GM18858 (cell line): ENCODE results near the gene MSI2.

Experiments
- ATAC-seq: cut with Tn5 transposase; IDR thresholded peaks from one replicate; pipeline ENCODE4 v1.9.1; 2021; ENCODE audit not compliant: unreplicated experiment

MSI2 gene

GRCh38 chr17:57269052-57269451 lies 12.7 kb downstream of the MSI2 start:
- ATAC-seq: no peak

GRCh38 chr17:57269598-57270255 lies 13.4 kb downstream of the MSI2 start:
- no peak for ATAC-seq

DNA sequence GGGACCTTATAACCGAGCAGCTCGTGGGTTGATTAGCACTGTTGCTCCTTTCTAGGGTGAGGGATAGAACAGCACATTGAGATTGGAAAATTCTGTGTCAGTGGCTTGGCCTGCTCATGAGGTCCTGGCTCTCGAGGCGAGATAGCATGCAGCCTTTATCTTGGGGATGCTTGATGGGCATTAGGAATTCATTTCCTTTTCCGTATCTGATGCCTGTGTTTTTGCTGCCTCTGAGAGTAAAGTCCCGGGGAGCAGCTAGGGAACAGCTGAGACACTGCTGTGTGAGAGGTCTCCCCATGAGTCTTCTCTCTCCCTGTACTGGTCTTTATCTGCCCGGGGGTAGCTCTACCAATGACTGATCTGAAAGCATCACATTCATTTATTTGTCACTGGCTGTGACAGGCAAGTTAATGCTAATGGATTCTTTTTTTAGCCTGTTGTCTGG lies 14.5 kb downstream of the MSI2 start:
- no peak for ATAC-seq

- ATAC-seq: no peak
Measured at GRCh38 chr17:57271821-57272220, 15.5 kb downstream of the MSI2 start.

GRCh38 chr17:57273490-57273889 lies 17.2 kb downstream of the MSI2 start:
- ATAC-seq: no peak

DNA sequence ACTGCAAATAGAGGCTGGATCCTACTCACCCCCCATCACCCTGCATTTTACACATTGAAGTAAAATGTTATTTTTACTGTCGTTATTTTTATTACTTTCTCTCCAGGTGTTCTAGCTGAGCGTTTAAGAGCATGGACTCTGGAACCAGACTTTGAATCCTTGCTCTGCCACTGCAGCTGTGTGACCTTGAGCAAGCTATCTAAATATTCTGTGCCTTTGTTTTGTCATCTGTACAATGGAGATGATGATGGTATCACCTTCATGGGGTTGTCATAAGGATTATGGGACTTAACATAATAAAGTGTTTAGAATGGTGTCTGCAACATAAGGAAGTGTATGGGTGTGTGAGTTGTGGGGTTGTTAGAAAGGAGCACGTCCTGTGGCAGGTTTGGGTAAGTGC lies 17.8 kb downstream of the MSI2 start:
- ATAC-seq: no peak

DNA sequence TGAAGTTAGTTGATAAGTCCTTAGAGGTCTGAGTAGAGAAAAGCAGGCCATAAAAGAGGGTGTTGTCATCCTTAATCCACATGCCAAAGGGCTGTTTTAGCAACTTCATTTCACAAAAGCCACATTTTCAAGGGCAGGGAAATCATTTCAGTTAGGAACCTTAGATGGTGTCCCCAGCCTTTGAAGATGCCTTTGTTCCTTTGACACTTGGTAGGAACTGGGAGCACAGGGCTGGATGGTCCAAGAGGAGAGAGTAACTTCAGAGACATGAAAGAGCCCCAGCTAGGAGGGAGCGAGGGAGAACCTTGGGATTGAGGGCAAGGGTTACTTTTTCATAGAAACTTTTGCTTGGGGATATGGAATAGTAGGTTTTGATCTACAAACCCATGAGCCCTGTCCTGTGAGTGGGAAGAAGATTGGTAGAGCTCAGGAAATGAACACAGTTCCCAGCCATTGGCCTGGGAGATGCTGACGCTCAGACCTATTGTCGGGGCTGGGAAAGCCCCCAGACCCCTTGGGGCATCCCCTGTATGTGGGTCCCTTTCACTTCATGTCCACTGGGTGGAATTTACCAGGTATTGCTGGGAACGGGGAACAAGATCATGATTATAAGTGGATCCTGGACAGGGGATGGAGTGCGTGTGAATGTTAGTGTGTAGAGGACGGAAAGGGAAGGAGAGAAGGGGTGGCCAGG lies 18.9 kb downstream of the MSI2 start:
- ATAC-seq: no peak

GRCh38 chr17:57276621-57277020 lies 20.3 kb downstream of the MSI2 start:
- no peak for ATAC-seq

DNA sequence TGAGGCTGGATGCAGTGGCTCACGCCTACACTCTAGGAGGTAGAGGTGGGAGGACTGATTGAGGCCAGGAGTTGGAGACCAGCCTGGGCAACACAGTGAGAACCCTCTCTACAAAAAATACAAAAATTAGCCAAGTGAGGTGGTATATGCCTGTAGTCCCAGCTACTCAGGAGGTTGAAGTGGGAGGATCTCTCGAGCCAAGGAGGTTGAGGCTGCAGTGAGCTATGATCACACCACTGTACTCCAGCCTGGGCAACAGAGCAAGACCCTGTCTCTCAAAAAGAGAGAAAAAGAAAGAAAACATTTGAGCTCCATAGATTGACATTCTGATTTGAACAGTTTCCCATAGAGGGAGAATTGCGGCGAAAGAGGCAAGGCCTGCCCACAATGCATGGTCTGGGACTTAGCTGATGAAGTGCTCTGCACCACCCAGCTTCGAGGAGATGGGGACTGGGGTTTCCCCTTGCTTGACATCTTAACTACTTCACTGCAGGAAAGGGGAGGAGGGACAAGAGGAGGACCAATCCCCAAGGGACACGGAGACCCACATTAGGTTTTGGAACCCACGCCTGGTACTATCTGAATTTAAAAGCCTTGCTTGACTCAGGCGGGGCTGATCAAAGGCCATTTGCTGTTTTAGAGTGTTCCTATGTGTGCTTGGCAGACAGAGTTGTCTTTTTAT lies 21.7 kb downstream of the MSI2 start:
- no peak for ATAC-seq

- ATAC-seq: no peak
Measured at GRCh38 chr17:57278740-57279387, 22.5 kb downstream of the MSI2 start.

DNA sequence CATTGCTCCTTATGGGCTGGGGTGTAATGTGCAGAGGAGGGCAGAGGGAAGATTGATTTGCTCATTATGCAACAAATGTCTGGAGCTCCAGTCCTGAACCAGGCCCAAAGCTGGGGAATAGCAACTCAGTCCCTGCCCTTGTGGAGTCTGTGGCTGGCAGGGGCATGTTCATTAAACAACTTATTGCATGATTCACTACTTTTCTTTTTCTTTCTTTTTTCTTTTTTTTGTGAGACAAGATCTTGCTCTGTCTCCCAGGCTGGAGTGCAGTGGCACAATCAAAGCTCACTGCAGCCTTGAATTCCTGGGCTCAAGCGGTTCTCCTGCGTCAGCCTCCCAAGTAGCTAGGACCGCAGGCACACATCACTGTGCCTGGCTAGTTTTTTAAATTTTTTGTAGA lies 23.1 kb downstream of the MSI2 start:
- ATAC-seq: no peak

DNA sequence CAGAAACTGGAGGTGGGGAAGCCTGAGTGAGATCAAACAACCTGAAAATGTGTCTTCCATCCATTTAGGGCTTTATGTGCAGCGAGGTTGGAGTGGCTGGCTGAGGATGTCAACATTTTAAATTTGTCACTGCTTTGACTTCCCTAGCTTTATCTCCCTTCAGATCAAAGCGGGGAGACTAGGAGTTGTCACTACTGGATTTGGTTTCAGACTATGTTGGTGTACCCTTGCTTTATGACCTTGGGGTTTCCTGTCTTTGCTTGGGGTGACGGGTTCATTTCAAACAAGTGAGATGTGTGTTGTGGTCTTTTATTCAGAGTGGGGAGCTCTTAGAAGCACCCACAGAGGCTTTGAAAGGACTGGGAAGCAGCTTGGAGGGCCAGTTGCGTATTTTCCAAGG lies 25.6 kb downstream of the MSI2 start:
- ATAC-seq: no peak

- ATAC-seq: no peak
Measured at GRCh38 chr17:57282296-57282695, 26.0 kb downstream of the MSI2 start.

GRCh38 chr17:57283203-57283971 lies 27.1 kb downstream of the MSI2 start:
- ATAC-seq: no peak

DNA sequence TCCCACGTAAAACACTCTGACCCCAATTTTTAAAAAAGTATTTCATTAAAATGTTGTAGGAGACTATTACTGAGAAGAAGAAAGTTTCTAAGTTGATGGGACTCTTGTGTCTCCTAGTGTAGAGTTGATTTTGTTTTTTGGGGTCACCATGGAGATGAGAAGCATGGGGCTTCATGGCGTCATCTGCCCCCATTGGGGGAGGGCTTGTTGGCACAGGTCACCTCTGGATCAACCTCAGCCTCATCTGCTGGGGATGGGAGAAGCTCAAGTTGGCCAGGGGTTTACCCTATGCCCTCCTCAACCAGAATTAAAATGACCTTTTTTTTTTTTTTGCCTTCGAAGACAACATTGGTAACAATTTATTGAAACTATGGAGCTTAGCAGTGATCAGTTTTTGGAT lies 28.3 kb downstream of the MSI2 start:
- no peak for ATAC-seq

GRCh38 chr17:57284984-57285646 lies 28.8 kb downstream of the MSI2 start:
- ATAC-seq: no peak

- ATAC-seq: no peak
Measured at GRCh38 chr17:57285701-57286100, 29.4 kb downstream of the MSI2 start.

GRCh38 chr17:57286399-57287105 lies 30.2 kb downstream of the MSI2 start:
- no peak for ATAC-seq

DNA sequence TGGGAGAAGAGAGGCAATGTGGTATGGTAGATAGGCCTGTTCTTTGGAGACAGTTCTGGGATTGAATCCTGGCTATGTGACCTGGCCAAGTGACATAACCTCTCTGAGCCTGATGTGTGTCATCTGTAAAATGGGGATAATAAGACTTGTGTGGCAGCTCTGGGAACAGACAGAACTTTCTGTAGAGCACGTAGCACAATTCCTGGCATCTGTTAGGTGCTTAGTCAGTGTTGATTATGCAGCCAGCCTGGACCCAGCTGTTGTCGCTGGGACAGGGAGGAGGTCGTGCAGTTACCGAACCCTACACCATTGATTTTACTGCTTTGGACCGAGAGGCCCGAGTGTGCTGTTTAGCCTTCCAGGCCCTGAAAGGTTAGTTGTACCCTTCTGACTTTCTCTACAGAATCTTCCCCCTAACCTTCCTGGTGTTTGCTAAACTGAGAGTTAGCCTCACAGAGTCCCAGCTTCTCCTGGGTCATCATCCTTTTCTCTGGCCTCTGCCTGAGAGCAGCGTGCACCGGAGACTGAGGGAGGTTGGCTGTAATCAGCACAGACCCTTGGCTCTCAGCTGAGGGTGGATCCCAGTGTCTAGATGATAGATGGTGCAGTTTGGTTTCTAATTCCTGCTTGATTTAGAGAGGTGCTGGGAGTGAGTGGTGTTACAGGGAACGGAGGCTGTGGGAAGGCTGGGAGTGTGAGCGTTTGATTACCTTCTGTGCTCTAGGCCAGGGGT lies 31.9 kb downstream of the MSI2 start:
- ATAC-seq: no peak
